LoVo (cell line): ENCODE results near the gene FBXO11.
A peak's percentile ranks its signal among the peaks of the same experiment; 100 is the strongest.

ENCODE experiments used
- DNase-seq: peaks from one replicate; pipeline ENCODE4 v3.0.0-alpha.2; 2016; ENCODE audit warnings: low spot score

FBXO11 gene

GRCh38 chr2:47783486-47784351 is 122.6 kb downstream of the FBXO11 start:
- DNase-seq = peak; percentile 43

DNA sequence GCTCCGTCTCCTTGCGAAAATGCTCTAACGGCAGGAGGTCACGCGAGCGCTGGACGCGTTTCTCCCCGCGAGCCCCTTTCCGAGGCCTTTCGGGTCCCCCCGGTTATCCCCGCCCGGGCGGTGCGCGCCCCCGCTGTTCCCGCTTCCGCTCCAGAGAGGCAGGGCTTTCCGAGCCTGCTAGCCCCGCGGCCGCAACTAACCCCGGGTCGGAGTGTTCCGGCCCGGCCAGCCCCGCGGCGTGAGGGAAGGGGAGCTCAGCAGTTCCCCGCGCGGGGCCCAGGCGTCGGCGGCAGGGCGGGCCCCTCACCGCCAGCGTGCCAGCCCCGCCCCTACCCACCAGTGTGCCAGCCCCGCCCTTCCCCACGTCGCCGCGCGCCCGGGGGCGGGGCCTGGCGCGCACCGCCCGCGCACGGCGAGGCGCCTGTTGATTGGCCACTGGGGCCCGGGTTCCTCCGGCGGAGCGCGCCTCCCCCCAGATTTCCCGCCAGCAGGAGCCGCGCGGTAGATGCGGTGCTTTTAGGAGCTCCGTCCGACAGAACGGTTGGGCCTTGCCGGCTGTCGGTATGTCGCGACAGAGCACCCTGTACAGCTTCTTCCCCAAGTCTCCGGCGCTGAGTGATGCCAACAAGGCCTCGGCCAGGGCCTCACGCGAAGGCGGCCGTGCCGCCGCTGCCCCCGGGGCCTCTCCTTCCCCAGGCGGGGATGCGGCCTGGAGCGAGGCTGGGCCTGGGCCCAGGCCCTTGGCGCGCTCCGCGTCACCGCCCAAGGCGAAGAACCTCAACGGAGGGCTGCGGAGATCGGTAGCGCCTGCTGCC is 123.4 kb downstream of the FBXO11 start, which contains the start of gene MSH6:
Gene MSH6 (plus strand): TSS at position 475 of the 815 bp plus-strand sequence. CDS start 89 bp downstream, at position 564.
- peak; percentile 91 for DNase-seq

DNA sequence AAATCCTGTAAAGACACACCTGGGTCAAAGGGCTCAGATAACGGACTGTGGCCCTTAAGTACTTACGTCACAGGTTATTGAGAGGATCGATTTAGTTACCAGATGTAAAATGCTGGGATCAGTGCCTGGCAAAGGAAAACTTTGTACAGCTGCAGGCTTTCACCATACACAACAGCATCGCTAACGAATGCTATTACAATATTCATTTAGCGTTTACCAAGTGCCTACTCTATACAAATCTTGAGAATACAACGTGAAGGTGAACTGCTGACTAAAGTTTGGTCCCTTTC is 124.0 kb downstream of the FBXO11 start:
- peak; percentile 2 for DNase-seq

- no peak for DNase-seq
These were observed 126.9 kb downstream of the FBXO11 start for GRCh38 chr2:47779426-47779790.

DNA sequence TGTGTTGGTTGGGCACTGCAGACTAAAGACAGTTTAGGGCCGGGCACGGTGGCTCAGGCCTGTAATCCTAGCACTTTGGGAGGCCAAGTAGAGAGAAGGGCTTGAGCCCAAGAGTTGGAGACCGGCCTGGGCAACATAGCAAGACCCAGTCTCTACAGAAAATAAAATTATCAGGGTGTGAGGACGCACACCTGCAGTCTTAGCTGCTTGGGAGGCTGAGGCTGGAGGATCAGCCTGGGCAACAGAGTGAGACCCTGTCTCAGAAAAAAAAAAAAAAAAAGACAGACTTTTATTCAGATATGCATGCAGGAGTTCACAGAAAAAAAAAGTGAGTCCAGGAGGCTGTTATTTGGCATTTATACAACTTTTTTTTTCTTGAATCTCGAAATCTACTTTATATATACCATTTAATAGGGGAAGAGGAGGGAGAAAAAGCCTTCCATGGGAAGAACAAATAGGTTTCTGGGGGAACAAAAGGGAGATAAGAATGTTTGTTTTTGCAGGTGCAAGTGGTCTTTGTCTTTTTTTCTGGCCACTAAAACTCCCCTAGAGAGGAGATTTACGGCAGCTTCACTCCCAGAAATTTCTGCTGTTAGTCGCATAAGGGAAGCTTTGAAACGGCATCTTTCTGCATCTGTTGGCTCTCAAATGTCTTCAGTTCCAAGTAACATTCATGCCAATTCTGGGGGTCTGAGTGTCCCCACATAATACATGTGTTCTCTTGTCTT is 127.4 kb downstream of the FBXO11 start:
- DNase-seq = no peak

GRCh38 chr2:47777277-47777937 is 128.9 kb downstream of the FBXO11 start:
- no peak for DNase-seq

GRCh38 chr2:47774567-47774966 is 131.7 kb downstream of the FBXO11 start:
- no peak for DNase-seq

- no peak for DNase-seq
These were observed 134.0 kb downstream of the FBXO11 start for GRCh38 chr2:47772343-47772742.

- peak; percentile 35 for DNase-seq
These were observed 135.1 kb downstream of the FBXO11 start for GRCh38 chr2:47771211-47771610.

DNA sequence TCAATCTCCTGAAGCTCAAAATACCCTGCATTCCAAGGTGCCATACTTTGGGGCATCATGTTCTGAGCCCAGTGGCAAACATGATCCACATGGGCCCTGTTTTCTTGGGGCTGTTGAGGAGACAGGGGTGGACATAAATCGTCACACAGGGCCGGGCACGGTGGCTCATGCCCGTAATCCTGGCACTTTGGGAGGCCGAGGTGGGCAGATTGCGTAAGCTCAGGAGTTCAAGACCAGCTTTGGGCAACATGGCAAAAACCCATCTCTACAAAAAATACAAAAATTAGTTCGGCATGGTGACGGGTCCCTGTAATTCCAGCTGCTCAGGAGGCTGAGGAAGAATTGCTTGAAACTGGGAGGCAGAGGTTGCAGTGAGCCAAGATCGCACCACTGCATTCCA is 137.0 kb downstream of the FBXO11 start:
- DNase-seq = no peak

GRCh38 chr2:47767880-47768609 is 138.3 kb downstream of the FBXO11 start:
- DNase-seq = peak; percentile 66

DNA sequence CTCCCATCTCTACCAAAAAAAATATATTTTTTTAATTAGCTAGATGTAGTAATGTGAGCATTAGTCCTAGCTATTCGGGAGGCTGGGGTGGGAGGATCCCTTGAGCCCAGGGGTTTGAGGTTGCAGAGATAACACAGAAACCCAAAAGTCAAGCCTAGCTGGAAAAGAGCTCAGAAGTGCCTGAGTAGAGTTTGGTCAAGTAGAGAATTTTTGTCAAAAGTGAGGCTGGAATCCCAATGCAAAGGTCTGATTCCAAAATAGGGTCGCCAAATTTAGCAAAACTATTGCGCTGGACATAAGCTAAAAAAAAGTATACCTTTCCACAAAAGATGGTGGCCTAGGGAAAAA is 138.8 kb downstream of the FBXO11 start:
- DNase-seq = no peak

- DNase-seq = no peak
These were observed 154.4 kb downstream of the FBXO11 start for GRCh38 chr2:47751856-47752414.

DNA sequence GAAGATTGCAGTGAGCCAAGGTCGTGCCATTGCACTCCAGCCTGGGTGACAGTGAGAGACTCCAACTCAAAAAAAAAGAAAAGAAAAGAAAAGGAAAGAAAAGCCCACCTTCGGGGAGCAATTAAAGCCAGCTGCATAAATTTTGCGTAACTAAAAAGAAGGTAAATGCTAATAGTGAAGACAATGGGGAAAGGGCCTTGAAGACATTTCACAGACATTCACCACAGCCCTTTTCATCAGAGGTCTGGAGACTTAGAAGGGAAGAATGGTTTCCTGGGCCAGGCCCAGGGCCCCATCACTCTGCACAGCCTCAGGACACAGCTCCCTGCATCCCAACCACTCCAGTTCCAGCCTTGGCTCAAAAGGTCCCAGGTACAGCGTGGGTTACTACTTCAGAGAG is 158.4 kb downstream of the FBXO11 start:
- no peak for DNase-seq

- DNase-seq = no peak
These were observed 162.2 kb downstream of the FBXO11 start for GRCh38 chr2:47744074-47744473.

DNA sequence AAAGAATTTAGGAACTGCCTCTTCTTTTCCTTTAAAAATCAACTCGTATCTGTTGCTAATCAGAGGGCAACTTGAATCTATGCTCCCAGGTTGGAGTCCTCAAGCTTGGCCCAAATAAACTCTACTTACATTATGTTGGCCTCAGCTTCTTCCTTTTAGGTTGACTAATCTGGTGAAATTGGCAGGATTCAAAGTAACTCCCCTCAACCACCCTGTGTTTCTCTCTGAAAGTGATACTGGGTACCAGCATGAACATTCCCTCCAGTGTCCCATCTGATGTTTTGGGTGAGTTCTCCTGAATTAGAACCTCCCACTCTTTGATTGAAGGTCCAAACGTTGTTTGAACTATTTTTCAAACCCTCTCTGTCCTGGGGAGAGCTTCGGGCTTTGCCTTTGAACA is 164.7 kb downstream of the FBXO11 start:
- no peak for DNase-seq

GRCh38 chr2:47741101-47741500 is 165.2 kb downstream of the FBXO11 start:
- DNase-seq = no peak
